Panc1 (cell line): ENCODE results near the gene JAML.

Source experiments
- POLR2AphosphoS5 ChIP-seq: IDR thresholded peaks from 2 replicates; pipeline ENCODE4 v1.6.1; 2012; ENCODE audit warnings: mild to moderate bottlenecking, low read depth, low read length, moderate library complexity
- SIN3A ChIP-seq: IDR thresholded peaks from 2 replicates; pipeline ENCODE4 v1.6.1; 2012; ENCODE audit warnings: low read depth, mild to moderate bottlenecking, low read length, moderate library complexity, borderline replicate concordance; ENCODE audit not compliant: insufficient read depth
- TCF7L2 ChIP-seq: IDR thresholded peaks from 2 replicates; pipeline ENCODE4 v1.6.1; 2011; ENCODE audit warnings: mild to moderate bottlenecking, low read depth, low read length, inconsistent platforms
- TF ChIP-seq, protein P1 (sequence below): fragments of 450-650 bp; IDR thresholded peaks from 2 replicates; pipeline ENCODE4 v1.5.1; 2017; ENCODE audit warnings: mild to moderate bottlenecking
- TF ChIP-seq, protein P2 (sequence below), 2 experiments: IDR thresholded peaks; 2 replicates each; pipeline ENCODE4 v1.6.1; 2011 to 2012; ENCODE audit warnings: low read depth in 2 of 2, control low read depth in 1 of 2, low read length in 1 of 2, mild to moderate bottlenecking in 1 of 2, moderate library complexity in 1 of 2; ENCODE audit not compliant: insufficient read depth in 1 of 2

DNA sequence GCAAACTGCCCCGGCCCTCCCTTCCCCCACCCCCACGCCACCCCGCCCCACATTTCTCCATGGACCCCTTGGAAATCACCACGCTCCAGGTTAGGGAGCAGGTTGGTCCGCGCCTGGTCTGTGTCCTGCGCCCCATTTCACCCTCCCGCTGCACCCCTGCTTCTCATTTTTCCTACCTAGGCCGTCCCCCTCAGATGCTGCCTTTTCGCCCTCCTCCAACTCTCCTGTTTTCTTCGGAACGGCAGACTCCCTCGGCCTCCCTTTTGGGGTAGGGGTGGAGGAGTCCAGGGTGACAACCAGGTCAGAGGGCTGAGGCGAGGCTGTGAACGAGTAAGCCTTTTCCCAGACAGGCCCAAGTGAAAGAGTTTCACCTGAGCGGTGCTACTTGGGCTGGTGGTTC is 71.3 kb downstream of the JAML start:
- TF ChIP-seq, protein P1, sequence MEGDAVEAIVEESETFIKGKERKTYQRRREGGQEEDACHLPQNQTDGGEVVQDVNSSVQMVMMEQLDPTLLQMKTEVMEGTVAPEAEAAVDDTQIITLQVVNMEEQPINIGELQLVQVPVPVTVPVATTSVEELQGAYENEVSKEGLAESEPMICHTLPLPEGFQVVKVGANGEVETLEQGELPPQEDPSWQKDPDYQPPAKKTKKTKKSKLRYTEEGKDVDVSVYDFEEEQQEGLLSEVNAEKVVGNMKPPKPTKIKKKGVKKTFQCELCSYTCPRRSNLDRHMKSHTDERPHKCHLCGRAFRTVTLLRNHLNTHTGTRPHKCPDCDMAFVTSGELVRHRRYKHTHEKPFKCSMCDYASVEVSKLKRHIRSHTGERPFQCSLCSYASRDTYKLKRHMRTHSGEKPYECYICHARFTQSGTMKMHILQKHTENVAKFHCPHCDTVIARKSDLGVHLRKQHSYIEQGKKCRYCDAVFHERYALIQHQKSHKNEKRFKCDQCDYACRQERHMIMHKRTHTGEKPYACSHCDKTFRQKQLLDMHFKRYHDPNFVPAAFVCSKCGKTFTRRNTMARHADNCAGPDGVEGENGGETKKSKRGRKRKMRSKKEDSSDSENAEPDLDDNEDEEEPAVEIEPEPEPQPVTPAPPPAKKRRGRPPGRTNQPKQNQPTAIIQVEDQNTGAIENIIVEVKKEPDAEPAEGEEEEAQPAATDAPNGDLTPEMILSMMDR = no peak
- TF ChIP-seq, protein P2, sequence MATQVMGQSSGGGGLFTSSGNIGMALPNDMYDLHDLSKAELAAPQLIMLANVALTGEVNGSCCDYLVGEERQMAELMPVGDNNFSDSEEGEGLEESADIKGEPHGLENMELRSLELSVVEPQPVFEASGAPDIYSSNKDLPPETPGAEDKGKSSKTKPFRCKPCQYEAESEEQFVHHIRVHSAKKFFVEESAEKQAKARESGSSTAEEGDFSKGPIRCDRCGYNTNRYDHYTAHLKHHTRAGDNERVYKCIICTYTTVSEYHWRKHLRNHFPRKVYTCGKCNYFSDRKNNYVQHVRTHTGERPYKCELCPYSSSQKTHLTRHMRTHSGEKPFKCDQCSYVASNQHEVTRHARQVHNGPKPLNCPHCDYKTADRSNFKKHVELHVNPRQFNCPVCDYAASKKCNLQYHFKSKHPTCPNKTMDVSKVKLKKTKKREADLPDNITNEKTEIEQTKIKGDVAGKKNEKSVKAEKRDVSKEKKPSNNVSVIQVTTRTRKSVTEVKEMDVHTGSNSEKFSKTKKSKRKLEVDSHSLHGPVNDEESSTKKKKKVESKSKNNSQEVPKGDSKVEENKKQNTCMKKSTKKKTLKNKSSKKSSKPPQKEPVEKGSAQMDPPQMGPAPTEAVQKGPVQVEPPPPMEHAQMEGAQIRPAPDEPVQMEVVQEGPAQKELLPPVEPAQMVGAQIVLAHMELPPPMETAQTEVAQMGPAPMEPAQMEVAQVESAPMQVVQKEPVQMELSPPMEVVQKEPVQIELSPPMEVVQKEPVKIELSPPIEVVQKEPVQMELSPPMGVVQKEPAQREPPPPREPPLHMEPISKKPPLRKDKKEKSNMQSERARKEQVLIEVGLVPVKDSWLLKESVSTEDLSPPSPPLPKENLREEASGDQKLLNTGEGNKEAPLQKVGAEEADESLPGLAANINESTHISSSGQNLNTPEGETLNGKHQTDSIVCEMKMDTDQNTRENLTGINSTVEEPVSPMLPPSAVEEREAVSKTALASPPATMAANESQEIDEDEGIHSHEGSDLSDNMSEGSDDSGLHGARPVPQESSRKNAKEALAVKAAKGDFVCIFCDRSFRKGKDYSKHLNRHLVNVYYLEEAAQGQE (IDR thresholded peaks at IDR 0.05; ENCODE audit: insufficient read depth in 1 of 2, low read depth in 2 of 2, low read length in 1 of 2) = no peak
- no peak for TF ChIP-seq TCF7L2
- no peak for TF ChIP-seq POLR2AphosphoS5
- TF ChIP-seq SIN3A = no peak
